ENCODE data around the gene CACNA1C. TPM values are rescaled to one million over a fixed set of nuclear protein-coding genes. Genes with fewer than 3 reads are reported as not detected.

The CACNA1C gene
- total RNA-seq, 2 experiments from 2014 or later: 0.05 to 0.08 TPM

- ChIA-PET POLR2A (no interaction called here), CTCF (no interaction called here)
- H3K27me3 ChIP-seq (ENCODE audit: control insufficient read depth in 1 of 2, insufficient read depth in 2 of 2, low read length in 2 of 2): peaks cover 6 to 8% of the 10 kb centered on the region in 2 experiments
Measured at GRCh38 chr12:2233034-2233433, 180.2 kb downstream of the CACNA1C start.

GRCh38 chr12:2234091-2234490 is 181.3 kb downstream of the CACNA1C start:
- H3K27ac ChIP-seq (ENCODE audit: low read depth in 1 of 2, low read length in 2 of 2): no peak overlapping the region
- no peaks in the 10 kb centered on the region for H3K4me1 ChIP-seq (ENCODE audit: insufficient read depth, low read length)
- Mint-ChIP-seq H3K4me3 (no peak overlapping the region), H3K4me1 (ENCODE audit: low read depth) (no peaks in the 10 kb centered on the region), H3K36me3 (ENCODE audit: low read depth) (no peaks in the 10 kb centered on the region), H3K9me3 (no peaks in the 10 kb centered on the region), H3K27me3 (peaks cover 33% of the 10 kb centered on the region), H3K27ac (no peak overlapping the region)
- no peak for ATAC-seq (ENCODE audit: poor library complexity)
- H3K27me3 ChIP-seq (ENCODE audit: control insufficient read depth in 1 of 2, insufficient read depth in 2 of 2, low read length in 2 of 2): peaks cover 6 to 8% of the 10 kb centered on the region in 2 experiments
- peaks cover 0 to 9% of the 10 kb centered on the region in 2 experiments for H3K9me3 ChIP-seq (ENCODE audit: control insufficient read depth in 1 of 2, insufficient read depth in 1 of 2, low read length in 2 of 2)
- DNase-seq: no peak
- POLR2A ChIA-PET: no interaction called here
- no peak for TF ChIP-seq CTCF (IDR thresholded peaks at IDR 0.05)
- no peaks in the 10 kb centered on the region for H3K36me3 ChIP-seq (ENCODE audit: insufficient read depth, low read length)
- CTCF ChIA-PET: no interaction called here
- intact Hi-C loops (cut with DNase I, micrococcal nuclease): no loop called here
- no peak overlapping the region for H3K4me3 ChIP-seq (ENCODE audit: low read length)

More at GRCh38 chr12:2233034-2233433, 180.2 kb downstream of the CACNA1C start:
- no peak for DNase-seq
- no peaks in the 10 kb centered on the region for H3K36me3 Mint-ChIP-seq (ENCODE audit: low read depth)
- H3K4me3 Mint-ChIP-seq: no peak overlapping the region
- H3K27ac Mint-ChIP-seq: no peak overlapping the region
- intact Hi-C loops (cut with DNase I, micrococcal nuclease): no loop called here
- no peaks in the 10 kb centered on the region for H3K4me1 Mint-ChIP-seq (ENCODE audit: low read depth)
- Histone ChIP-seq H3K4me3 (ENCODE audit: low read length) (no peak overlapping the region), H3K27ac (ENCODE audit: low read depth in 1 of 2, low read length in 2 of 2) (no peak overlapping the region), H3K9me3 (ENCODE audit: control insufficient read depth in 1 of 2, insufficient read depth in 1 of 2, low read length in 2 of 2) (peaks cover 0 to 9% of the 10 kb centered on the region in 2 experiments), H3K36me3 (ENCODE audit: insufficient read depth, low read length) (no peaks in the 10 kb centered on the region), H3K4me1 (ENCODE audit: insufficient read depth, low read length) (no peaks in the 10 kb centered on the region)
- peaks cover 39% of the 10 kb centered on the region for H3K27me3 Mint-ChIP-seq
- ATAC-seq (ENCODE audit: poor library complexity): no peak
- peaks cover 2% of the 10 kb centered on the region for H3K9me3 Mint-ChIP-seq
- TF ChIP-seq CTCF (IDR thresholded peaks at IDR 0.05): no peak

- no peaks in the 10 kb centered on the region for H3K4me1 Mint-ChIP-seq (ENCODE audit: low read depth)
- Histone ChIP-seq H3K27ac (ENCODE audit: low read depth in 1 of 2, low read length in 2 of 2) (no peak overlapping the region), H3K27me3 (ENCODE audit: control insufficient read depth in 1 of 2, insufficient read depth in 2 of 2, low read length in 2 of 2) (peaks cover 9 to 13% of the 10 kb centered on the region in 2 experiments), H3K4me1 (ENCODE audit: insufficient read depth, low read length) (no peaks in the 10 kb centered on the region), H3K4me3 (ENCODE audit: low read length) (no peak overlapping the region), H3K9me3 (ENCODE audit: control insufficient read depth in 1 of 2, insufficient read depth in 1 of 2, low read length in 2 of 2) (peaks cover 0 to 6% of the 10 kb centered on the region in 2 experiments), H3K36me3 (ENCODE audit: insufficient read depth, low read length) (no peaks in the 10 kb centered on the region)
- no peak overlapping the region for H3K4me3 Mint-ChIP-seq
- H3K36me3 Mint-ChIP-seq (ENCODE audit: low read depth): no peaks in the 10 kb centered on the region
- peaks cover 28% of the 10 kb centered on the region for H3K27me3 Mint-ChIP-seq
- POLR2A ChIA-PET: no interaction called here
- no peaks in the 10 kb centered on the region for H3K9me3 Mint-ChIP-seq
- H3K27ac Mint-ChIP-seq: no peak overlapping the region
- no peak for DNase-seq
- CTCF ChIA-PET: no interaction called here
- intact Hi-C loops (cut with DNase I, micrococcal nuclease): no loop called here
- no peak for TF ChIP-seq CTCF (IDR thresholded peaks at IDR 0.05)
- no peak for ATAC-seq (ENCODE audit: poor library complexity)
Measured at GRCh38 chr12:2234646-2235350, 182.0 kb downstream of the CACNA1C start.

Data from CD4-positive, alpha-beta T cell (primary cell).